Stimulated activated naive CD4-positive, alpha-beta T cell treated with Interleukin-2 at 50 U/mL for 16 hours (primary cell): ENCODE measurements around the gene SAC3D1.
A peak's percentile ranks its signal among the peaks of the same experiment; 100 is the strongest.
"Not testable (repeated sequence)": the region's sequence is repeated elsewhere in the genome, so short reads cannot be mapped to it uniquely, and the experiment has no call there.

Source experiments
- DNase-seq: peaks from one replicate; lab custom pipeline; 2025; lab: John Stamatoyannopoulos, UW

SAC3D1 gene

DNA sequence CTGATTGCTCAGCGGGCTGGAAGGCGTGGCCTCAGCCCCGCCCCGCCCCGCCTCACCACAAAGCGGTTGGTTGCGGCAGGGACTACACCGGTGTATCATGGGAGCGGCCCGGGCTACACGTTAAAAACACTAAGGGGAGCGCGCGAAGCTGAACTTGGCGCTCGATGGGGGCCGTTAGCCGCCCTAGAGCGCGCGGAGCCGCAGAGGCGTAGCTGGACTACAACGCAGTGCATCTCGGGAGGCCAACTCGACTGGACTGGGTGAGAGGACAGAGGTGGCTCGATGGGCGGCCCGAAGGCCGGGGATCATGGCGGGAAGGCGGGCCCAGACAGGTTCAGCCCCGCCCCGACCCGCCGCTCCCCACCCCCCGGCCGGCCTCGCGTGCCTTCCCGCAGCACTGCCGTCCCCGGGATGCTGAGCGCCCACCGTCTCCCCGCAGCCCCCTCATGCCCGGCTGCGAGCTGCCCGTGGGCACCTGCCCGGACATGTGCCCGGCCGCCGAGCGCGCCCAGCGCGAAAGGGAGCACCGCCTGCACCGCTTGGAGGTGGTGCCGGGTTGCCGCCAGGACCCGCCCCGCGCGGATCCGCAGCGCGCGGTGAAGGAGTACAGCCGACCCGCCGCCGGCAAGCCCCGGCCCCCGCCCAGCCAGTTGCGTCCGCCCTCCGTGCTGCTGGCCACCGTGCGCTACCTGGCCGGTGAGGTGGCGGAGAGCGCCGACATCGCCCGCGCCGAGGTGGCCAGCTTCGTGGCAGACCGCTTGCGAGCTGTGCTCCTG is at the start of gene SAC3D1:
Gene SAC3D1, plus strand, starts transcription at position 364 of the 776 bp plus-strand sequence. Its CDS starts 83 bp downstream, at position 447.
- DNase-seq, result peak; percentile 89

DNA sequence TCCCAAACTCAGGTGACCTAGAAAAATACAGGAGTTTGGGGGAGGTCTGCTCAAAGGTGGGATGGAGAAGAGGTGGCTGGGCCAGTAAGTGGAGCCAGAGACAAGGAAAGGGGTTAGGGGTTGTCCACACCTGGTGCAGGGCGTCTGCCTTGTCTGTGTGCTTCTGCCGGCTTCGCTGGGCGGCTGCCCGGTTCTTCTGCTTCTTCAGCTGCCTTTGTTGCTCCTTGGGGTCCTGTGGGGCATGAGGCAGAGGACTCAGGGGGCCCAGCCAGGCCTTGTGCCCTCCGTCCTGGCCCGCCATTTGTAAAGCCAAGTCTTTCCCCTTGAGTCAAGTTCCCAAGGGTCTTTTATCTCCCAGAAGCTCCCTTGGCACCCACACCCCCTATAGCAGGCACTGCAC is 46.7 kb upstream of the SAC3D1 start:
- DNase-seq, result no peak

DNA sequence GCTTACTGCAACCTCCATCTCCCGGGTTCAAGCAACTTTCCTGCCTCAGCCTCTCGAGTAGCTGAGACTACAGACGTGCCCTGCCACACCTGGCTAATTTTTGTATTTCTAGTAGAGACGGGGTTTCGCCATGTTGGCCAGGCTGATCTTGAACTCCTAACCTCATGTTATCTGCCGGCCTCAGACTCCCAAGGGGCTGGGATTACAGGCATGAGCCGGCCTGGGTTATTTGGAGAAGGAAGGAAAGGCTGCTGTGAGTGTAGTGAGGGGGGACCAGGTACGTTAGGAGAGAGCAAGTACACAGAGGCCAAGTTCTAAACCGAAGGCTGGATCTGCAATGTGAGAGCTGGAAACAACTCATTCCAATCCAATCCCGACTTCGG is 44.7 kb upstream of the SAC3D1 start:
- no peak for DNase-seq

DNA sequence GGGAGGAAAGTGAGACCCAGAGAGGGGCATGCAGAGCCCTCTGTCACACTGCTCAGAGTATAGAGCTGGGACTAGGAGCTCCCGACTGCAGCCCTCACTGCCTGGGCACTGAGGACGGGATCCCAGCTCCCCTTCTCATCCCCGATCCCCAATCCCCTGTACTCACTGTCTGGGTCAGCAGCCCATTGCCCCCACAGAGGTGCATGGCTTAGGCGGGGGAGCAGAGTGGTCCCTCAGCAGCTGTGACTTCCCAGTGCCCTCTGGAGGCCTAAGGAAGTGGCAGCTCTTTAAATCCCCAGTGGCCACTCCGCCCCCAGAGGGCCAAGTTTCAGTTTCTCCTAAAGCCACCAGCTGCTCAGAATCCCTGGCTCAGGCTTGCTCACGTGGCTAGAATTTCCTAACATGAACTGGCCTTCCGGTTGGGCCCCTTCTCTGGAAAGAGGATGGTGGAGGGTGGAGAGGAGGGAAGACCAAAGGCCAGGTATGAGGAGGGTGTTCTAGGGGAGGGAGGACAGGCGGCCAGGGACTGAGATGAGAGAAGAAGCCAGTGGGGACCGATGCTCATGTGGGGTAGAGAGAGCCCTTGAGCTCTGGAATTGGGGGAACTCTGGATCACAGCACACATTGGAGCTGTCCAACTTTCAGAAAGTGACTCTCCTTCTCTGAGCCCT is 44.2 kb upstream of the SAC3D1 start, which contains the start of gene BATF2:
Gene BATF2, minus strand, starts transcription at position 262 of the 671 bp plus-strand sequence. Its CDS starts 57 bp downstream, at position 205.
- DNase-seq, result no peak

DNA sequence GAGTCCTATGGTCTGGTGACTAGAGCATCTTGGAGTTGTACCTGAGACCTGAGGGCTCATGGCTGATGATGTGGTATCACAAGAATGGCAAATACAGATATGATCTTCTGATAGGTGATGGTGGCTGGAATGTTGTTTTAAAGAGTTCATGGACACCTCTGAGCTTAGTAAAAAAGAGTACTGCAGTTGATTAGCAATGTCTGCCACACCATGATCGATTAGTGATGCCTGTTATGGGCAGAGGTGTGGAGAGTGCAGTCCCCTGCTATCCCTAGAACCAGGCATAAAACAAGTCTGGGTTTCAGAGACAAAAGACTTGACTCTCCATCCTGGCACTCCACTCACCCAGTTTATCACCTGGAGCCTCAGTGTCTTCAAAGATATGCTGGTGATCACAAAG is 42.9 kb upstream of the SAC3D1 start:
- no peak for DNase-seq

DNA sequence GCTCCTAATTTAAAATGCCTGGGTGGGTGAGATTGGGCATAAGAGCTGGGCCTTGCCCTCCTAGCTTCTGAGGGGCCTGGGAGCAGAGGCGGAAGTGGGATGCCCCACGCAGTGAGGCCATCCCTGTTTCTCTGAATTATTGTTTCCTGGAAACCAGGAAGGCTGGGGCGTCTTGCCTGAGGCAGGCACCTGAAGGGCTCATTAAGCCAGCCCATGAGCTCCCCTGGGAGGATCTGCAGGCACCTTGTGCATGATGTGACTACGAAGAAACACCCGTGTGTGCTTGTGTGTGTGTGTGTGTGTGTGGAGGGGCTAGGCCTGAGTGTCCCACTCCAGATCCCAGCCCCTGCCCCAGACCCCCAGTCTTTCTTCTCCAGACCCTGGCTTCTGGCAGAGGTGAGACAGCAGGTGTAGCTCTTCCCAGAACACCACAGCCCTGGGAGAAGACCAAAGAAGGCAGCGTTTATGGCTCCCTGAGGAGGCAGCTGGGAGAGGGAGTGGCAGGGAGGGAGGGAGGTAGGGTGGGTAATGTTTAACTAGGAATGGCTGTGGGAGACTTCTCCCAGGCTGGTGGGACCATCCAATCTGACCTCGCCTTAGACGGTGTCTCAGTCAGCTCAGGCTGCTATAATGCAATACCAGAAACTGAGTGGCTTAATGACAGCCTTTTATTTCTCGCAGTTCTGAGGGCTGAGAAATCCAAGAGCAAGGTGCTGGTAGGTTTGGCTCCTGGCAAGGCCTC is 42.1 kb upstream of the SAC3D1 start:
- no peak for DNase-seq

DNA sequence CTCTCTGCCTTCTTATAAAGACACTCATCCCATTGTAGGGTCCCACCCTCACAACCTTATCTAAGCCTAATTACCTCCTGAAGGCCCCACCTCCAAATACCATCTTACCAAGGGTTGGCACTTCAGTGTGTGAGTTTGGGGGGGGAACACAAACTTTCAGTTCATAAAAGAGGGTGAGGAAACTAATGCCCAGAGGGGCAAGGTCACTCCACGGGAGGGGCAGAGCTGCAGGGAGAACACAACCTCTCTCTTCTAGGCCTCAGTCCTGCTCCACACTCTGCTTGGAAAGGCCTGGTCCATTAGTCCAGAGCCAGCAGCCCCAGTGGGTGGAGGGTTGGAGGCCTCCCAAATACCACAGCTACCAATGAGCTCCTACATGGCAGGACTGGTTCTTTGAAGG is 41.5 kb upstream of the SAC3D1 start:
- DNase-seq, result no peak

DNA sequence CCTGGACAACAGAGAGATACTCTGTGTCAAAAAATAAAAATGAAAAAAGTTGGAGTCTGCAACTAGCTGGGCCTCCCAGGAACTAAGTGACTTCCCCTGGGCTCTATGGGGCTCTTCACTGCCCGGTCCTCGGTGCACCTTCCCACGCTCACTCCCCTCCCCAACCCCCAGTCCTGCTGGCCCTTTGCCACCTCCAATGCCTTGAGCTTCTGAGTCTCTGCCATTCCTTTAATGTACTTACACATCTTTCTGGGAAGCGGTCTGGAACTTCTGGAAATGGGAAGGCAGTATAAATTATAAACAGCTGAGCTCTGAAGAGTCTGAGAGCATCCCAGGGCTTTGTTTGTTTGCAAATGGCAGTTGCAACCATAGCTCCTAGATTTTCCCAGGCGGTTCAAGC is 38.3 kb upstream of the SAC3D1 start:
- DNase-seq, result no peak

DNA sequence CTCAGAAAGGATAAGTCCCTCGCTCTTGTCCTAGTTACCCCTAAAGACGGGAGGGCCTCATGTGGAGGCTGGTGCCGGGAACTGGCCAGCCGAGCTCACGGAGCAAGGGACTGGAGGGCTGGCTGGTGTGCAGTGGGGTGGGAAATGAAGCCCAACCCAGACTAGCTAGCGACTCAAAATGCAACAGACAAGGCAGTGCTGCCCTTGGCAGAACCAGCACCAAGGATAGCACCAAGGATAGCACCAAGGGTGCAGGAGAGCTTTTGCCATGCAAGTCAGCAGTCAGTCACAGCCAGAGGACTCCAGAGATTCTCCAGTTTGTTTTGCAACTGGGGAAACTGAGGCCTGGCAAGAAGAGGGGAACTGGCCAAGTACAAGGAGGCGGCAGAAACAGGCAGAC is 37.7 kb upstream of the SAC3D1 start:
- no peak for DNase-seq

DNA sequence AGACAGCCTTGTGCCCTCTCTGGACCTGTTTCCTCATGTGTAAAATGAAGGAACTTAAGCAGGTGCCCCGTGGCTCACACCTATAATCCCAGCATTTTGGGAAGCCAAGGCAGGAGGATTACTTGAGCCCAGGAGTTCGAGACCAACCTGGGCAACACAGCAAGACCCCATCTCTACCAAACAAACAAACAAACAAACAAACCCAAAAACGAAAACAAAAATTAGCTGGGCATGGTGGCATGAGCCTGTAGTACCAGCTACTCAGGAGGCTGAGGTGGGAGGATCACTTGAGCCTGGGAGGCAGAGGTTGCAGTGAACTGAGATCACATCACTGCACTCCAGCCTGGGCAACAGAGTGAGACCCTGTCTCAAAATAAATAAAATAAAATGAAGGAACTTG is 37.0 kb upstream of the SAC3D1 start:
- DNase-seq, result not testable (repeated sequence)

DNA sequence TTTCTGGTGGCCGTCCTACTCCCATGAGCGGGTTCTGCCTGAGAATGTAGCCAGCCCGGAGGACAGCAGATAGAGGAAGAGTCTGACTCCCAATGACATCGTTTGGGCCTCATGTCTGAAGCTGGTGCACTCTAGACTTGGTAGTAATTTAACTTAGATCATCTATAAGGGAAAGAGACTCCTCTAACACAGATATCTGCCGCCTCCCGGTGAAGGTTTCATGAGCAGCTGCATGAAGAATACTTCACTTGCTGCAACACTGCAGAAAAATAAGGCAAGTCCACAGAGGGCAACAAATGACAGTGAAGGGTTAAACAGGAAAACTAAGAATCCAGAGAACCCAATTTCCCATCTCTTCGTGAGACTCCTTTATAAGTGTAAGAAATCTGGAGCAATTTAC is 33.0 kb upstream of the SAC3D1 start:
- no peak for DNase-seq

DNA sequence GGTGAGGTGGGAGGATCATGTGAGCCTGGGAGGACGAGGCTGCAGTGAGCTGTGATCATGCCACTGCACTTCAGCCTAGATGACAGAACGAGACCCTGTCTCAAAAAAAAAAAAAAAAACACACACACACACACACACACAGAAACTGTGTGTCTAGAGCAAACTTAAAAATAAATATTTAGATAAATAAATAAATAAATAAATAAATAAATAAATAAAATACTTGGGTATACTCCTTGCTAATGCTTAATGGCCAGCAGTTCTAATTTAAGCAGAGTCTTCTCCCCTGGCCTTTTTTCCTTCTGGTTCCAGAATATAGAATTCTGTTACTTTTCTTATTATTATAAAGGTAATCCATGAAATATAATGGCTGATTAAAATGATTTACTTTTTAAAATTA is 32.1 kb upstream of the SAC3D1 start:
- no peak for DNase-seq

DNA sequence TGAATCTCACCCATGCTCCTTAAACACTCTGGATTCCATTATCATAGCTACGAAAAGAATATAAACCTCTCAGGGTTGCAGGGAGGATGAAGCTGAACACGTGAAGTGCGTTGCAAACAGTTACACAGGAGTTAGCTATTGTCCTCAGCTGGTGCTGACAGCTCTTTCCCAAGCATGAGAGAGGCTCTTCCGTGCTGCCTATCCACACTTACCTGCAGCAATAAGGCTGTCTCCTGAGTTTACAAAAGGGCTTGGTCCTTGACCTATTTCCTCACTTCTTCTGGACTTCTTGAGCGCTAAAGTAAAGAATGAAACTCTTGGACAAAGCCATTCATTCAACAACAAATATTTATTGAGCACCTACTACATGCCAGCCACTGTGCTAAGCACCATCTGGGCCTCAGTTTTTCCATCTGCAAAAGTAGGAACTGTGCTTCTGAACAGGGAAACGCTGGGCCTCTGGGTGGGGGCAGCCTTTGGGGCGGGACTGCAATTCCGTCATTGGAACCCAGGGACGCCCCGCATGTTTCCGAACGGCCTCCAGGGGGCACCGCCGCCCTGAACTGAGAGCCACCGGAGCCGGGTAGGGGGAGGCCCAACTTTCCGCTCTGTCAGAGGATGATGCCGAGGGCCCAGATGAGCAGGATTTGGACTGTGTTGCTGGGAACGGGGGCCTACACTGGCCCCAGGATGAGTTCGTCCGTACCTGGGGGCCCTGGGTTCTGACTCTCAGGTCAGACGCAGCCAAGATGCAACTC is 27.7 kb upstream of the SAC3D1 start:
- peak; percentile 88 for DNase-seq

DNA sequence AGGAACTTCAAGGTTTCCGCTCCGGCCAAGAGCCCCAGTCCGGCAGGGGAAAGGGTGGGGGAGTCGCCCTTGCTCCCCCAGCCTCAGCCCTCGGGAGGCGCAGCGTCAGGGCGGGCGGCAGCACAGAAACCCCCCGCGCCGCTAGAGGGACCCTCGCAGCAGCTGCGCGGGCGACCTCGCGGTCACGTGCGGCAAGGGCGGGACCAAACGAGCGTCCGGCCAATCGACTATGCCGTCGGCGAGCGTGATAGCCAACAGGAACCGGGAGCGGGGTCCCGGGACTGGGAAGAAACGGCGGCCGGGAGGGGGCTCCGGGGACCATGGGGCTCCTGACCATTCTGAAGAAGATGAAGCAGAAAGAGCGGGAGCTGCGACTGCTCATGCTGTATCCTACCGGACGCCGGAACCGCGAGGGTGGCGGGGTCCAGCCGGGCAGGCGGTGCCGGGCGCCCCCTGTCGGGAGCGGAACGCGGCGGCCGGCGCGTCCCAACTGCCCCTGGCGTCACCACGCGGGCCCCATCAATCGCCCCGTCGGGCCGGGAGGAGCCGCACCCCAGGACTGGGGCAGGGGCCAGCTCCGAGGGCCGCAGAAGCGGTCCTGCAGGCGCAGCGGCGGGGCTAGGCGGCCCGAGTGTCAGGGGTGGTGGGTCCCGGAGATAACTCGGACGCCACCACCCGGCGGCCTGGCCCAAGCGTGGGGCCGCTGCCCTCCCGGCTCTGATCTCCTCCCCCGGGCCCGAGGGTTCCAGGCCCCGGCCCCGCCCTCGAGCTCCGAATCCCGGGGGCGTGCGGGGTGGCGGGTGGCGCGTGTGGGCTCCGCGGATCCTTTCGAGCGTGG is 26.9 kb upstream of the SAC3D1 start, which contains the start of gene ARL2:
Gene ARL2, plus strand, starts transcription at position 273 of the 838 bp plus-strand sequence. Its CDS starts 48 bp downstream, at position 321.
- peak; percentile 83 for DNase-seq

DNA sequence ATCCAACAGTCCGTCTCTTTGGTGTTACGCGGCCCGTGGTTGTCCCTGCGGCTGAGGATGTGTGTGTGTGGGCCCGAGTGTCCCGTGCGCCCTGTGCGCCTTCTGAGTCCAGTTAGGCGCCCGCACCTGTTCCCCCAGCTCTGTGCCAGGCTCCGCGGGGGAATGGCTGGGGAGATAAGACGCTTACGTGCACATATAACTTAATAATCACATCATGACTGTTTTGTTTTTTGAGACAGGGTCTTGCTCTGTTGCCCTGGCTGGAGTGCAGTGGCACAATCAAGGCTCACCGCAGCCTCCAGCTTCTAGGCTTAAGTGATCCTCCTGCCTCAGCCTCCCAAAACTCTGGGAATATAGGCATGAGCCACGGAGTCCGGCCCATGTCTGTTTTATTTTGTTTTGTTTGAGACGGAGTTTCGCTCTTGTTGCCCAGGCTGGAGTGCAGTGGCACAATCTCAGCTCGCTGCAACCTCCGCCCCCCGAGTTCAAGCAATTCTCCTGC is 26.2 kb upstream of the SAC3D1 start:
- no peak for DNase-seq

DNA sequence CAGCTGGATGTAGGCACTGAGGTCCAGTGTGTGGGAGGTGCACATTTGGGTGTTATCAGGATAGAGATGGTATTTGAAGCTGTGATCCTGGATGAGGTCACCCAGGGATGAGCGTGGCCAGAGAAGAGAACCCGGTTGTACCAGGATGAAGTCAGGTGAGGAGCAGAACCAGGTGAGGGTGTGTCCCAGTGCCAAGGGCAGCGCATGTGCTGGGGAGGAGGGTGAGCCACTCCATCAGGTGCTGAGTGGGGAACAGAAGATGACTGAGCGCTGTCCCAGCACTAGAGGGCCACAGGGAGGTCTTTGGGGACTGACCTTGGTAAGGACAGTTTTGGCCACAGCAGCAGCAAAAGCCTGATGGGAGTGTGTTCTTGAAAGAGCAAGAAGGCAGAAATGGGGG is 24.3 kb upstream of the SAC3D1 start:
- no peak for DNase-seq

DNA sequence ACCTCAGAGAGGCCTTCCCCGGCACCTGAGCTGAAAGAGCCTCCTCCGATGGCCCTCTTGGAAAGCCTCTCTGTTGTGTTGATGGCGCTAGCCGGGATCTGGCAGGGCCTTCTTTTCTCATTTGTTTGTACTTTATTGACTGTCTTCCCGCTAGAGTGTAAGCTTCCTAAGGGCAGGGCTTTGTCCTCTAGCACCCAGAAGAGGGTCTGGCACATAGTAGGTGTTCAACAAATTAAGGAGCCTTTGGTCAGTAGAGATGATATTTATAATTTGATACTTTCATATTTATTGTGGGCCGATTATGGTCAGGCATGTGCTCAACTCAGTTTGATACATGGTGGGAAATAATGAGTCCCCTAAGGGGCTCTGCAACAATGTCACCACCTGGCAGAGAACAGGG is 23.1 kb upstream of the SAC3D1 start:
- DNase-seq, result no peak

DNA sequence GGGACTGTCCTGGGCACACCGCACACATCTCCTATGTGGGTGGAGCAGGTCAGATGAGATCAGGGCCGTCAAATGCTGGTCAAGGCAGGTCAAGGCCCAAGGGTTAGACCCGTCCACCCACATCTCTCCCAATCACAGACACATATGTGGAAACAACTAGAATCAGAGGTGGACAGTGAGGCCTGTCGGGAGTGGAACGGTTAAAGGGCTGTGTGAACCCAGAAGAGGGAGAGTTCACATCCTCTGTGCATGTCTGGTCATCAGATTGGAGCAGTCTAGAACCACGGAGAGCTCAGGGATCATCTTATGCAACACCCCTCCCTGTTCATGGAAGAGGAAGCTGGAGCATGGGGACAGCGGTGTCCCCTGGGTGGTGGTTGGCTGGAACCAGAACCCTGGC is 21.2 kb upstream of the SAC3D1 start:
- no peak for DNase-seq

DNA sequence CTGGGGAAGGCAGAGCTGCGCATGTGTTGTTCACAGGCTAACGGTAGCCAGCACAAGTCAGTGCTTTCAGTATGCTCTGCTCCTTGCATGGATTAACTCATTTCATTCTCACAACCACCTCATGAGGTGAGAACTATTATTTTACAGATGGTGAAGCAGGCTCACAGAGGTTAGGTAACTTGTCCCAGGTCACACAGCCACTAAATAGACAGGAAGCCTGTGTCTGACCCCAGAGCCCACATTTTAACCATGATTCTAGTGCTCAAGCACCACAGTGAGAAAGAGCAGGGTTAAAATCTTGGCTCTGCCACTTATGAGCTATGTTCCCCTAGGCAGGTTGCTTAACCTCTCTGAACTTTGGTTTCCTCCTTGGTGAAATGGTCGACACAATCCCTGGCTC is 20.0 kb upstream of the SAC3D1 start:
- no peak for DNase-seq

DNA sequence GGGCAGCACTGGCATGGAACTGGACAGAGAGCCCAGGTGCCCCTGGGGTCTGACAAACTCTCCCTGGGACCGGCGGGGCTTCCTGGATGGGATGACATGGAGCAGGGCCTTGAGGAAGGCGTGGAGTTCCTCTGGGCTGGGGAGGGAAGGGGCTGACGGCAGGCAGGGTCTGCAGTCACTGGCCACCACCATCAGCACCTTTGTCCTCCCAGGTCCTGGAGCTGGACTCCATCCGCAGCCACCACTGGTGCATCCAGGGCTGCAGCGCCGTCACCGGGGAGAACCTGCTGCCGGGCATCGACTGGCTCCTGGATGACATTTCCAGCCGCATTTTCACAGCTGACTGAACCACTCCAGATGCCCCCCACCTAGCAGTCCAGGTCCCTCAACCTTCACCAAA is 19.5 kb upstream of the SAC3D1 start:
- no peak for DNase-seq

DNA sequence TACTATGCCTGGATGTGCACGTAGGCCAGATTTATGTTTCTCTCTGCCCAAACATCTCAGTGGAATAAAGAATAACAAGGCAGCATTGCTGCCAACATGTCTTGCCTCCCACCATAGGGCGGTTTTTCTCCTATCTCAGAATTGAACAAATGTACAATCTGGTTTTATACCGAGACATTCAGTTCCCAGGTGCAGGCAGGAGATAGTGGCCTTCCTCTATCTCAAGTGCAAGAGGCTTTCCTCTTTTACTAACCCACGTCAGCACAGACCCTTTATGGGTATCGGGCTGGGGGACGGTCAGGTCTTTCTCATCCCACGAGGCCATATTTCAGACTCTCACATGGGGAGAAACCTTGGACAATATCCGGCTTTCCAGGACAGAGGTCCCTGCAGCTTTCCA is 17.5 kb upstream of the SAC3D1 start:
- DNase-seq, result not testable (repeated sequence)
